ENCODE measurements around the gene GNB1L. TPM values are rescaled to one million over a fixed set of nuclear protein-coding genes. Genes with fewer than 3 reads are reported as not detected.

Gene GNB1L
- total RNA-seq, 1 donor from 2014 or later, result 7.0 TPM

DNA sequence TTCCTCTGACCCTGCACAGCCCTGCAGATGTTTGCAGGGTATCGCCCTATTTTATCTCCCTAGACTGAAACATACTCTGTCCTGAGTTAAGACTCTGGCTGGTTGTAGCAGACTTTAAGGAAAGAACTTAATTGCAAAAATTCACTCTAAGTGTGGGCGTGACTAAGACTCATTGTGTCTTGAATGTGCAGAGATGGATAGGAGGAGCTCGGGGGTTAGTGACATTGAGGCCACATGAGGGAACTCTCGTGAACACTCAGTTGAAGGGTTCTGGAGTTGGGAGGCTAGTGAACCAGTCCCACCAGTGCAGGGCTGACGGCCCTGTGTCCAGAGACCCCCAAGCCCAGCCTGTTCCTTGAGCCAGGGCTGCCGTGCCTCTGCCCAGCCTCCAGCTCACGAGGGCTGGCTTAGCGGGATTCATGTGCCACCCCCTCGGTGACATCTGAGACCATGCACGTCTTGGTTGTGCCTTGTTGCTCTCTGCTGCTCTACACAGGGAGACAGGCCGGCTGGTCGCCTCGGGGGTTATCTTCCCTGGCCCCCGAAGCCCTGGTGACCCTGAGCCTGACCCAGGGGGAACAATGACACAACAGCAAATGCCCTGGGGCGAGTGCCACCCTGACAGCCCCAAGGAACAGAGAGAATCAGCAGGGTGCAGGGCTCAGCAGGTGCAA lies 105.5 kb downstream of the GNB1L start:
- no peak for DNase-seq (ENCODE audit: low read depth)
- Histone ChIP-seq H3K4me3 (ENCODE audit: low read depth, low read length) (no peak overlapping the region), H3K27me3 (ENCODE audit: control insufficient read depth, insufficient read depth, low read length) (peaks cover 64% of the 10 kb centered on the region), H3K36me3 (ENCODE audit: control insufficient read depth, insufficient read depth, low read length) (no peaks in the 10 kb centered on the region)
- TF ChIP-seq, protein P1, sequence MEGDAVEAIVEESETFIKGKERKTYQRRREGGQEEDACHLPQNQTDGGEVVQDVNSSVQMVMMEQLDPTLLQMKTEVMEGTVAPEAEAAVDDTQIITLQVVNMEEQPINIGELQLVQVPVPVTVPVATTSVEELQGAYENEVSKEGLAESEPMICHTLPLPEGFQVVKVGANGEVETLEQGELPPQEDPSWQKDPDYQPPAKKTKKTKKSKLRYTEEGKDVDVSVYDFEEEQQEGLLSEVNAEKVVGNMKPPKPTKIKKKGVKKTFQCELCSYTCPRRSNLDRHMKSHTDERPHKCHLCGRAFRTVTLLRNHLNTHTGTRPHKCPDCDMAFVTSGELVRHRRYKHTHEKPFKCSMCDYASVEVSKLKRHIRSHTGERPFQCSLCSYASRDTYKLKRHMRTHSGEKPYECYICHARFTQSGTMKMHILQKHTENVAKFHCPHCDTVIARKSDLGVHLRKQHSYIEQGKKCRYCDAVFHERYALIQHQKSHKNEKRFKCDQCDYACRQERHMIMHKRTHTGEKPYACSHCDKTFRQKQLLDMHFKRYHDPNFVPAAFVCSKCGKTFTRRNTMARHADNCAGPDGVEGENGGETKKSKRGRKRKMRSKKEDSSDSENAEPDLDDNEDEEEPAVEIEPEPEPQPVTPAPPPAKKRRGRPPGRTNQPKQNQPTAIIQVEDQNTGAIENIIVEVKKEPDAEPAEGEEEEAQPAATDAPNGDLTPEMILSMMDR (IDR thresholded peaks at IDR 0.05; ENCODE audit: insufficient read depth, low read length, poor library complexity, severe bottlenecking), result no peak

DNA sequence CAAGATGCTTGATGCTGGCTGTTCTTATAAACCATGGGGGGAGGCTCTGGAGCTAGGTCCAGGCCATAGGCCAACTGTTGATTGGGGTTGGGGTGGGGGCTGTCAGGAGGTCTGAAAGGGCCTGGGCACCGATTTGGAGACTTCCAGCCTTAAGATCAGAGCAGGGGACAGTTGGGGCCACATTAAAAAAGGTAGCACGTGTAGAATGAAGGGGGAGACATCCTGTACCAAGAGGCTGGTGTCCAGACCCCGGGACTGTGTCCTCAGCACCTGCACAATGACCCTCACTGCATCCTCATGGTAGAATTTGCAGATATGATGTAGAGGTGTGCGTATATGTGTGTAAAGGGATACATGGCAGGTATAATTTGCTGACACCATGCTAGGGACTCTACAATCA lies 106.5 kb downstream of the GNB1L start:
- Histone ChIP-seq H3K36me3 (ENCODE audit: control insufficient read depth, insufficient read depth, low read length) (no peaks in the 10 kb centered on the region), H3K27me3 (ENCODE audit: control insufficient read depth, insufficient read depth, low read length) (peaks cover 54% of the 10 kb centered on the region), H3K4me3 (ENCODE audit: low read depth, low read length) (no peak overlapping the region)
- TF ChIP-seq, protein P1 (IDR thresholded peaks at IDR 0.05; ENCODE audit: insufficient read depth, low read length, poor library complexity, severe bottlenecking), result no peak
- DNase-seq (ENCODE audit: low read depth), result no peak

DNA sequence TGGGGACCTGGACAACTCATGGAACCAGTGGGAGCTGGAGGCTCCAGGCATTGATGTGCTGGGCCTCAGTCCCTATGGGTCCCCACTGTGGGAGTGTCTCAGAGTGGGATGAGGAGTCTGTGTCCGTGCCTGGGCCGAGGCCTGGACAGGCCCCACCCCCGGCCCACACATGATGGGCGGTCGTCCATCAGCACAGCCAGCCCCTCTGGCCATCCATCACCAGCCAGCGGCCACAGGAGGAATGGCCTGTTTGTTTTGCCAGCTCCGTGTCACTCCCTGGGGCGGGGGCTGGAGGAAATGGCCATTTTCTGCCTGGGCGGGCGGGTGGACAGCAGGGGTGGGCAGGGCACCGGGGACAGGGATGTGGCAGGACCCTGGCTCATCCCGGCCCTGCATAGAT lies 107.1 kb downstream of the GNB1L start:
- DNase-seq (ENCODE audit: low read depth), result no peak
- TF ChIP-seq, protein P1 (IDR thresholded peaks at IDR 0.05; ENCODE audit: insufficient read depth, low read length, poor library complexity, severe bottlenecking), result no peak
- H3K4me3 ChIP-seq (ENCODE audit: low read depth, low read length), result no peak overlapping the region
- H3K27me3 ChIP-seq (ENCODE audit: control insufficient read depth, insufficient read depth, low read length), result peaks cover 48% of the 10 kb centered on the region
- H3K36me3 ChIP-seq (ENCODE audit: control insufficient read depth, insufficient read depth, low read length), result no peaks in the 10 kb centered on the region

DNA sequence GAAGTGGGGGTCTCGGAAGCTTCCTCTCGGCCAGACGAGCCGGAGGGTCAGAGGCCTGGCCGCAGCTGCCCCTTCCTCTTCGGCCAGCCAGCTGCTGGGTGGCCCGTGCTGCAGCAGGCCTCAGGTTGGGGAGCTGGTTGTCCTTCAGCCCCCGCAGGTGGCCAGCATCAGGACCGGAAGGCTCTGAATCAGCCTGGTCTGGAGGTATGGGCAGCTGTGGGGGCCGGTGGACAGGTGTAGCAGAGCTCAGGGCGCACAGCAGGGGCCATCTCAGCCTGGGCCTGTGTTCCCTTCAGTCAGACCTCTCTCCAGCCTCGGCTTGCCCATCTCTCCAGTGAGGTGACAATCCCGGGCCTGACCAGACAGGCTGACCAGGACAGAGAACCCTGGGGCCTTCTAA lies 107.9 kb downstream of the GNB1L start:
- Histone ChIP-seq H3K4me3 (ENCODE audit: low read depth, low read length) (no peak overlapping the region), H3K27me3 (ENCODE audit: control insufficient read depth, insufficient read depth, low read length) (peaks cover 40% of the 10 kb centered on the region), H3K36me3 (ENCODE audit: control insufficient read depth, insufficient read depth, low read length) (no peaks in the 10 kb centered on the region)
- TF ChIP-seq, protein P1 (IDR thresholded peaks at IDR 0.05; ENCODE audit: insufficient read depth, low read length, poor library complexity, severe bottlenecking), result no peak
- no peak for DNase-seq (ENCODE audit: low read depth)

DNA sequence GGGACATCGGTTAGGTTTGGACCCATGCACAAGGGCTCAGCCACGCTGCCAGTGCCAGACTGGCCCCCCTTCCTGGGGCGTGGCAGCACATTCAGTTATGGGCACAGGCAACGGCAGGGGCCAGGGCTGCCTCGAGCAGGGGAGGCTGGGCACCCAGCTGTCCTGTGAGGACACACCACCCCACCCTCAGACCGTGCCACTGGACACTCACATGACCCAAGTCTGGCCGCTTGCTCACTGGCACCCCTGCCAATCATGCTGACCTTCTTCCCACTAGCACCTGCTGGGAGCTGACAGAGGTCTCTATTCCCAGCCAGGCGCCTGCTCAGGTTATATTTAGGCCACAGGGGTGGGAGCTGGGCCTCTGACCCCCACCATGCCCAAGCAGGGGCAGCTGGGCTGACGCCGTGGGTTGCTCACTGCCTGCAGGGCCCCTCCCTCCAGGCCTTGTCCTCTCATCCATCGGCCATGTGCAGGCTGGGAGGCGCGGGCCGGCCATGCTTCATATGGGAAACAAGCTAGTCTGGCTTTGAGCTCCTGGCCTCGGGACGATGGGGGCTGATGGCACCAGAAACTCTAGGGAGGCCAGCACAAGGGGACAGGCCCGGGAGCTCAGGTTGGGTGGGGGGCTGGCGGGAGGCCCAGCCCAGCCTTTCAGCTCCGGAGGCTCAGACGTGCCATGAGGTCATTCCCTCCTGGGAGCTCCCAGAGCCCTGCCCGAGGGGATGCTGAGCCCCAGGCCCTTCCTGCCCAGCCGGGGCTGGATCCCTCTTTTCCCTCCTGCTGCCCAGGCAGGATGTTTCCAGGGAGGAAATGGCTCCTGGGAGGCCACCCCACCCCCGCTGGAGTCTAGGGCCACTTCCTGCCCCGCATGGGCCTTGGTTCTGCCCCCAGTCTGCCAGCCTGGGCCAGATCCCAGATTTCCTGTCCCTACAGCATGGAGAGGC lies 109.2 kb downstream of the GNB1L start:
- no peaks in the 10 kb centered on the region for H3K36me3 ChIP-seq (ENCODE audit: control insufficient read depth, insufficient read depth, low read length)
- H3K4me3 ChIP-seq (ENCODE audit: low read depth, low read length), result no peak overlapping the region
- DNase-seq (ENCODE audit: low read depth), result no peak
- peaks cover 35% of the 10 kb centered on the region for H3K27me3 ChIP-seq (ENCODE audit: control insufficient read depth, insufficient read depth, low read length)
- TF ChIP-seq, protein P1 (IDR thresholded peaks at IDR 0.05; ENCODE audit: insufficient read depth, low read length, poor library complexity, severe bottlenecking), result no peak
